ENCODE measurements around the gene HYCC1. TPM values are rescaled to one million over a fixed set of nuclear protein-coding genes. Genes with fewer than 3 reads are reported as not detected.

The HYCC1 gene
- total and polyA plus RNA-seq, 2 donors (not counting 1 experiment from before 2014, with no cell fraction given) = 7.0 to 40.8 TPM

GRCh38 chr7:23014681-23015080 is 751 bp upstream of the HYCC1 start:
- POLR2A ChIA-PET = no interaction called here
- Histone ChIP-seq H3K4me3 (ENCODE audit: control extremely low read depth in 1 of 5, extremely low read depth in 1 of 5, insufficient read depth in 1 of 5, low read depth in 2 of 5, low read length in 4 of 5) (peak overlapping the region in 1 of 5 experiments; percentile 13), H3K36me3 (replicated peaks in 1 of 2; ENCODE audit: control extremely low read depth in 1 of 2, control insufficient read depth in 1 of 2, extremely low read depth in 1 of 2, insufficient read depth in 2 of 2, low read length in 1 of 2) (no peaks in the 10 kb centered on the region), H3K4me2 (replicated peaks; ENCODE audit: low read depth, low read length, poor library complexity, severe bottlenecking) (peak overlapping the region; percentile 89), H2AFZ (ENCODE audit: insufficient read depth, low read depth, low read length, poor library complexity, severe bottlenecking) (peak overlapping the region; percentile 80), H3K9ac (ENCODE audit: low read length) (no peak overlapping the region), H3K27me3 (replicated peaks in 1 of 4; ENCODE audit: control extremely low read depth in 1 of 4, control insufficient read depth in 3 of 4, insufficient read depth in 4 of 4, low read length in 3 of 4) (no peaks in the 10 kb centered on the region), H3K9me3 (ENCODE audit: control extremely low read depth in 1 of 3, control insufficient read depth in 2 of 3, insufficient read depth in 1 of 3, low read length in 2 of 3) (peaks cover 0 to 6% (median 2%) of the 10 kb centered on the region in 3 donors), H3K4me1 (ENCODE audit: control insufficient read depth in 2 of 2, insufficient read depth in 2 of 2, low read length in 2 of 2) (peaks cover 73% of the 10 kb centered on the region in 2 donors), H4K20me1 (ENCODE audit: control insufficient read depth, insufficient read depth, low read length, poor library complexity, severe bottlenecking) (peaks cover 6% of the 10 kb centered on the region), H3K79me2 (ENCODE audit: control insufficient read depth, insufficient read depth, low read length) (peaks cover 42% of the 10 kb centered on the region), H3K27ac (ENCODE audit: low read length in 2 of 2) (peak overlapping the region in 1 of 2 donors; percentile 53)
- Mint-ChIP-seq H3K27ac (peak overlapping the region; percentile 98), H3K4me3 (peak overlapping the region; percentile 45), H3K27me3 (no peaks in the 10 kb centered on the region), H3K9me3 (ENCODE audit: insufficient read depth) (no peaks in the 10 kb centered on the region), H3K4me1 (peaks cover 43% of the 10 kb centered on the region)
- no CpG with 5 or more reads among the region's 2 CpGs for whole genome bisulfite sequencing (ENCODE audit: insufficient coverage)
- intact Hi-C loops (cut with micrococcal nuclease) = loop anchor here (1.0 to 10.0 kb wide), 12 partner anchors 41 to 1660 kb away; partner anchors contain the start of genes CDCA7L, IL6, KLHL7 and MALSU1
- TF ChIP-seq CTCF (IDR thresholded peaks at IDR 0.05) (no peak), EZH2 (IDR thresholded peaks at IDR 0.05; ENCODE audit: borderline replicate concordance, insufficient read depth, low read depth, low read length, poor library complexity, severe bottlenecking) (no peak)
- CTCF ChIA-PET = interaction anchor here (3.0 kb wide), 1 partner anchor 41 kb away, joined by 27 read pairs; no protein-coding TSS in a partner anchor
- ATAC-seq (ENCODE audit: low read depth) = no peak
- no peak for DNase-seq

Measured in B cell (primary cell).